Measurements from ENCODE around the gene LCN6.
A peak's percentile ranks its signal among the peaks of the same experiment; 100 is the strongest.
"Not testable (repeated sequence)": the region's sequence is repeated elsewhere in the genome, so short reads cannot be mapped to it uniquely, and the experiment has no call there.

Gene LCN6

GRCh38 chr9:136748201-136748600 lies at the start of gene LCN6:
TSS of gene LCN6 (minus strand) at chr9:136748525. CDS start at chr9:136748483, 42 bp downstream.
- DNase-seq (ENCODE audit: low read depth, low spot score): no peak

- not testable (repeated sequence) for DNase-seq (ENCODE audit: low read depth, low spot score)
Measured at GRCh38 chr9:136796775-136797347, 48.5 kb upstream of the LCN6 start.

DNA sequence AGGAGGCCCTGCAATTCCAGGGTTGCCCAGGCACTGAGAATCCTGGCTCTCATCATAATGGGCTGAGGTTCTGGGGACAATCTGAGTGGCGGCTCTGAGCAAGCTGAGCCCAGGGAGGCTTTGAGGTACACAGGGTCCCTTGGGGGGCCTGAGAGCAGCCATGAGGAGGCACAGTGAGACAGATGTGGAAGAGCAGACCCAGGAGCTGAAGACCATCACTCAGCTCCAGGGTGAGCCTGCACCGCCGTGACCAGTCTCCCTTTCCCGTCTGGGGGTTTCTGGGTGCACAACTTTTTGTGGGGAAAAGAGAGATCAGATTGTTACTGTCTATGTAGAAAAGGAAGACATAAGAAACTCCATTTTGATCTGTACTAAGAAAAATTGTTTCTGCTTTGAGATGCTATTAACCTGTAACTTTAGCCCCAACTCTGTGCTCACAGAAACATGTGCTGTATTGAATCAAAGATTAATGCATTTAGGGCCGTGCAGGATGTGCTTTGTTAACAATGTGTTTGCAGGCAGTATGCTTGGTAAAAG lies 48.0 kb upstream of the LCN6 start, which contains the start of gene CCDC183:
TSS of gene CCDC183 (plus strand) at position 101 of the 537 bp plus-strand sequence. CDS start at position 161, 60 bp downstream.
- no peak for DNase-seq (ENCODE audit: low read depth, low spot score)

DNA sequence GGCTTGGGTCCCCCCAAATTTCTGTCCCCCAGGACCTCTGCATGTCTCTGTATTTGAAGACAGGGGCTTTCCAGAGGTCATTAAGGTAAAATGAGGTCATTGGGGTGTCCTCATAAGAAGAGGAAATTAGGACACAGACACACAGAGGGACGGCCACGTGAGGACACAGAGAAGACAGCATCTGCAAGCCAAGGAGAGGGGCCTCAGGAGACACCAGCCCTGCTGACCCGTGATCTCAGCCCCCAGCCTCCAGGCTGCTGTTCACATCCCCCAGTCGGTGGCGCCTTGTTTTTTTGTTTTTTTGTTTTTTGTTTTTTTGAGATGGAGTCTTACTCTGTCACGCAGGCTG lies 46.6 kb upstream of the LCN6 start:
- DNase-seq (ENCODE audit: low read depth, low spot score): no peak

DNA sequence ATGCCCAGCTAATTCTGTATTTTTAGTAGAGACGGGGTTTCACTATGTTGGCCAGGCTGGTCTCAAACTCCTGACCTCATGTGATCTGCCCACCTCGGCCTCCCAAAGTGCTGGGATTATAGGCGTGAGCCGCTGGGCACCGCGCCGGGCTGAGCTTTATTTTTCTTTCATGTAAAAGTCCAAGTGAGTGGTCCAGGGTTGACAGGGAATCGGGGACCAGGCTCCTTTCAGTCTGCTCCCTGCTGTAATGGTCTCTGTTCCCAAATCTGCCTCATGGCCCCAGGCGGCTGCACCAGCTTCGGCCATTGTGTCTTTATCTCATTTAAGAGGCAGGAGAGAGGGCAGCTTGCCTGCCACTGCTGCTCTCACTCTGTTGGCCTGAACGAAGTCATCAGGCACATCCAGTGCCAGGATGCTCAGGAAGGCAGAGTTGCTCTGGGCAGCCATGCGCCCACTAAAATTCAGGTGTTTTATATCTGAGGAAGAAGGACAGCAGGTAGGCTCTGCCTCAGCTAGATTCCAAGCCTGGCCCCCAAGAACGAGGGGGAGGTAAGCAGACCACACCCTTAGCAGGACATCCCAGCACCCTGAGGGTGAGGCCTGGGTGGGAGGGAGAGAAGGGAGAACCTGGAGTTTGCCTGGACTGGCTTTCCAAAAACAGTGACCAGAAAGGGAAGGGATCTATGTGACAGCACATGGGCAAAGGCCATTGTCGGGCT lies 46.1 kb upstream of the LCN6 start:
- no peak for DNase-seq (ENCODE audit: low read depth, low spot score)

DNA sequence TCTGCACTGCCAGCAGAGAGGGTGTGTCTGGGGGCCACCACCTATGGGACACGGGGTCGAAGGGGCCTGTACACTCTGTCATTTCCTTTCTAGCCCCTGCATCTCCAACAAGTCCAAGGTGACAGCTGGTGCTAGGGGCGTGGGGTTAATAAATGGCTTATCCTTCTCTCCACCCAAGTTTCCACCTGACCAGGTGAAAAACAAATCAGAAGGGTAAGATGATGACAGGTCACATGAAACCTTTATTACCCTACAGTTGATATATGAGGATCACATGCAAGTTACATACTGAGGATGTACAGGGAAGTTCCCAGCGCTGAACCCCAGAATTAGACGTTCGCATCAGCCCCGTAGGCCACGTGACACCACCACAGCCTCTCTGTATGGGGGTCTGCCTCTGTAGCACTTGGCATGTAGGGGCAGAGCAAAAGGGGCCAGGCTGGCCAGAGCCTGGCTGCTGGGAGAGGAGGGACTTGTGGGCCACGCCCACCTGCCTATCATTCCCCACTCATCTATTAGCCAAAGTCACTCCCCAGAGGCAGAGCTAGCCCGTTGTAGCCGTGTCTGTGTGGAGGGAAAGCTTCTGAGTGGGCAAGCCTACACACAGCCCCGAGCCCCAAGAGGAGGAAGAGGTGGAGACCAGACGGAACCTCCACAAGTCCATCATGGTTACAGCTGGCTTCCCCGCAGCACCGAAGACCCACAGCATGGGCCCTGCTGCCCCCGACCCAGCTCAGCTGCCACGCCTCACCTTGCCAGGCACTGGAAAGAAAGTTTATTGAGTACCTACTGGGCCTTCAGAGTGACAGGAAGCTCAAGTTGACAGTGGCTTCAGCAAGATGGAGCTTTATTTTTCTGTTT lies 45.0 kb upstream of the LCN6 start:
- no peak for DNase-seq (ENCODE audit: low read depth, low spot score)

GRCh38 chr9:136792321-136793085 lies 44.2 kb upstream of the LCN6 start:
- no peak for DNase-seq (ENCODE audit: low read depth, low spot score)

- peak; percentile 25 for DNase-seq (ENCODE audit: low read depth, low spot score)
Measured at GRCh38 chr9:136791516-136792276, 43.4 kb upstream of the LCN6 start.

GRCh38 chr9:136790640-136791515 lies 42.6 kb upstream of the LCN6 start, which contains the start of gene TMEM141:
TSS of gene TMEM141 (plus strand) at chr9:136791344. CDS start at chr9:136791371, 27 bp downstream.
- DNase-seq (ENCODE audit: low read depth, low spot score): peak; percentile 100

- no peak for DNase-seq (ENCODE audit: low read depth, low spot score)
Measured at GRCh38 chr9:136789523-136789937, 41.2 kb upstream of the LCN6 start.

GRCh38 chr9:136788644-136789522 lies 40.6 kb upstream of the LCN6 start:
- not testable (repeated sequence) for DNase-seq (ENCODE audit: low read depth, low spot score)

DNA sequence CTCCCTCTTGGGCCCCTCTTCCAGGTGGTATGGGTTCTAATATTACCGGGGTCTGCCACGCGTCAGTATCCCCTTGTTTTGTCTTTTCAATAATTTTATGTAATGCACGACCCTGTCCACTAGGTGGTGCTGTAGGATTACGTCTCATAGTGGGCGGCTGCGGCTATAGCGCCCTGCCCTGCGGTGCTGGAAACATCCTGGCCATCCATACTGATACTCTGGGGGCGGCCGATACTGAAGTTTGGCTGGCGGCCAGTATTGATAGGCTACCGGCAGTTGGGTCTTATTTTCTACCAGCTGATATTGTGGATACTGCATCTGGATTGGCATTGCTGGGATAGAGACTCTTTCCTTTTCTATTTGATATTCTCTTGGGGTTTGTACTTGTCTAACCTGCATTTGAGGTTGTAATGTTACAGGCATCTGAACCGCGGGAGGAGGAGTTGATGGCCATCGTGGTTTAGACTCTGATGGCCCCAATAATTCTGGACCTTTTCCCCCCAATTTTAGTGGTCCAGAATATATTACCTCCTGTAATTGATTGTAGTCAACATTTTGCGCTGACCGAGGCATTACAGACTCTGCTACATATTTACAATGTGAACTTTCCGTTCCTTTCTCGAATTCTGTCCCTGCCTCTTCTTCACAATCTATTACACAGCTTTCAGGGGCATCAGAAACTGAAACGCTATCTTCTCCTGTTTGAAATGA lies 39.5 kb upstream of the LCN6 start:
- DNase-seq (ENCODE audit: low read depth, low spot score): peak; percentile 34

DNA sequence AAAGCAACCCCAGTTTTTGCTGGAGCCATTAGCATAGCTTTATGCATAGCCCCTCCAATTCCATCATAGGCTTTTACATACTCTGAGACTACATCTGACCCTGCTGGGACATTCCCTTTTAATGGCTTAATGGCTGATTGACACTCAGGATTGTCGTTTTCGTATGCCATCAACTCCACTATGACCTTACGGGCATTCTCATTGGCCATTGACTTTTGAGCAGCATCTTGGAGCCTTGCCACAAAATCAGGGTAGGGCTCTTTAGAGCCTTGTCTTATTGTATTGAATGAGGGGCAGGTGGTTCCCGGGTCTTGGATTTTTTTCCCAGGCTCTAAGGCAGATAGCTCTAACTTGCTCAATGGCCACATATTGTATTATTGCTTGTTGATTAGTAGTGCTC lies 38.7 kb upstream of the LCN6 start:
- DNase-seq (ENCODE audit: low read depth, low spot score): not testable (repeated sequence)

DNA sequence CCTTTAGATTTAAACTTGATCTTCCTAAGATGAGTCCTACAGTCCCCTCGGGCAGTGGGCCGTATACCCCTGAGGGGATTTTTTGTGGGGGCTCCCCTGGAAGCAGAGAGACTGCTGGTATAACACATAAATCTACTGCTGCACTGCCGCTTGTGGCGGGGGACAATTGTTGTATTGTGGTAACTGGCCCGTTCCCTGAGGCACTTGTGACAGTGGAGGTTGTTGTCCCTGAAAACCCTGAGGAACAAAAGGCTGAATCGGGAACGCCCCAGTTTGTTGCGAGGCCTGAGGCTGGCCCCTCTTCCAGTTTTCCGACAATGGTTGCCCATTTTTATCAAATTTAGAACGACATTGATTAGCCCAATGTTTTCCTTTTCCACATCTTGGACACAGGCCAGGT lies 38.1 kb upstream of the LCN6 start:
- DNase-seq (ENCODE audit: low read depth, low spot score): no peak

DNA sequence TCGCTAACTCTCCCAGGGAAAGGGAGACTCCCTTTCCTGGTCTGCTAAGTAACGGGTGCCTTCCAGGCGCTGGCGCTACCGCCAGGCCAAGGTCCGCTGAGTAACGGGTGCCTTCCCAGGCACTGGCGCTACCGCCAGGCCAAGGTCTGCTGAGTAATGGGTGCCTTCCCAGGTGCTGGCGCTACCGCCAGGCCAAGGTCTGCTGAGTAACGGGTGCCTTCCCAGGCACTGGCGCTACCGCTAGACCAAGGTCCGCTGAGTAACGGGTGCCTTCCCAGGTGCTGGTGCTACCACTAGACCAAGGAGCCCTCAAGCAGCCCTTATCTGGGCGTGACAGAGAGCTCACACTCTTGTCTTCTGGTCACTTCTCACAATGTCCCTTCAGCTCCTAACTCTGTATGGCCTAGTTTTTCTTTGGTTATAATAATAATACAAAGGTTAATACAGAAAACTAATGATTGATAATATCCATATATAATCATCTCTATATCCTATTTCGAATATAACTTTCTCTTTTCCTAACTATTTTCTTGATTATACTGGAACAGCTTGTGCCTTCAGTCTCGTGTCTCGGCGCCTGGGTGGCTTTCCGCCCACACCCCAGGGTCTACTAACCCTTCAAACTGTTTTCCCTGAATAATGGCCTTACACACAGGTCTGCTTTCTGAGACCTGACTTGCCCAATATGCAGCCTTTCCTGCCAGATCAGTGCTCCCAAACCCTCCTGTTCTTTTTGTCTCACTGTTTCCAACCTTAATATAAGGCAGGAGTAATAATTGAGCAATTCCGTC lies 37.4 kb upstream of the LCN6 start:
- DNase-seq (ENCODE audit: low read depth, low spot score): not testable (repeated sequence)

GRCh38 chr9:136784997-136785361 lies 36.7 kb upstream of the LCN6 start:
- no peak for DNase-seq (ENCODE audit: low read depth, low spot score)
